GM19468 (cell line): ENCODE measurements around the gene OR56A3.

Experiments used
- ATAC-seq: cut with Tn5 transposase; IDR thresholded peaks from one replicate; pipeline ENCODE4 v1.9.1; 2021; ENCODE audit warnings: mild to moderate bottlenecking, moderate library complexity, moderate number of reproducible peaks; ENCODE audit not compliant: unreplicated experiment; ENCODE audit errors: extremely low read depth

OR56A3 gene

DNA sequence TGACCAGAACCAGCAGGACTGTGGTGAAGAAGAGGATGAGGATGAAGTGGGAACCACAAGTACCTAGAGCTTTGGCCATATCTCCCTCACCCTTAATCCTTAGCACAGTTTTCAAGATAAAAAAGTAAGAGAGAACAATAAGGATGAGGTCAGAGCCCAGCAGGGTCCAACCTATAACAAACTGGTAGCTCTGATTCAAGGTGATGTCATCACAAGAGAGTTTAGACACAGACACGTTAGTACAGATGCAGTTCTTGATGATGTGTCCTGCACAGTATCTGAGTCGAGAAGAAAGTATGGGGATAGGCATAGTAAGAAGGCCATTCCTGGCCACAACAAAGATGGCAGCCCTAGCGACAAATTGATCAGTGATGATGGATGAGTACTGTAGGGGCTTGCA is 25.7 kb downstream of the OR56A3 start:
- no peak for ATAC-seq

DNA sequence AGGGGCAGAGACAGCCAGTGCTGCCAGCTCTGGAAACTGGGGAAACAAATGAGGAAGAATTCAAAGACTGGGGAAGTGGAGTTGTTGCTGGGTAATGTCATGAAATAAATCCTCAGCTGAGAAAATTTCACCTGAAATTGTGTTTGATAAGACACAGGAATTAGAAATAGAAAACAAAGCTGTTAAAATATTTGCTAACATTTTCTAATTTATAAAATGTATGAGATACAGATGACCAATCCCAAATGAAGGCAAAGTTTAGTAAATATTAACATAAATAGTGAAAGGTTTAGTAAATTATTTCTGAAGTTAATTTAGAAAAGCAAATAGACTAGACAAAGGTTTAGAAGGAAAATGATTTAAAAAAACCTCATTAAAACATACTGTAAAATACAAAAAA is 26.3 kb downstream of the OR56A3 start, which contains the start of gene OR56A5:
Gene OR56A5, minus strand, starts transcription at position 101 of the 400 bp plus-strand sequence. Its CDS starts 0 bp downstream, at position 101.
- ATAC-seq = no peak

DNA sequence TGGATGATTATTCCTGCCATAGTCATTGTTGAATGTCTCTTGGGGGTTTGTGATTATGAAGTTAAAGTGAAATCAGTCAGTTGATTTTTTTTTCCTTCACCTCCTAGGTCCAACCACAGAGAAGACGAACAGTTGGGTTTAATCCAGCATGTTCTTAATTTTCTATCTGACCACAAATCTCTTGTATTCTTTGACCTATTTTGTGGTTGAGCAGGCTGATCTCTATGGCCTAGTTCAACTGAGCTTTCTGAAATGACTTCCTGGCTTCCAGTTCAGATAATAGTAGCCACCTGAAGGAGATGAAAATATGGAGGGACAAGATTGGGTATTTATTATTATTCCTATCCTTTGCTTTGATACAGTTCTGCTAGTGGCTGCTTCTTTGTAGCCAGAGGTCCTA is 31.5 kb downstream of the OR56A3 start:
- no peak for ATAC-seq

DNA sequence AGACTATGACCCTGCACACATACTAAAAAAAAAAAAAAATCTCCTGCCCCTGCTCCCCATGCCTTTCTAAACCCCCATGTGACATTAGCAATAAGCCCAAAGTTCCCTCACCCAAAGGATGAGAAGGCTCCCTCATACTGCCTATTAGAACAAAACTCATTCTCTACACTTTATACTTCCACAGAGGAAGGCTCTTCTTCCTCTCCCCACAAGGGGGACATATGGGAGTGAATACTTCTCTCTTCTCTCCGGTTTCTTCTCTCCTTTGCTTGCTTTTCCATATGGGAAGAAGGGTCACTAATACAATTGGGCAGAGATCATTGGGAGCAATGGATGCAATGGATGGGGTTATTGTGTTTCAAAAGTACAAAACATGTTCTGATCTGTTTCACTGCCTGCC is 41.4 kb downstream of the OR56A3 start:
- no peak for ATAC-seq

DNA sequence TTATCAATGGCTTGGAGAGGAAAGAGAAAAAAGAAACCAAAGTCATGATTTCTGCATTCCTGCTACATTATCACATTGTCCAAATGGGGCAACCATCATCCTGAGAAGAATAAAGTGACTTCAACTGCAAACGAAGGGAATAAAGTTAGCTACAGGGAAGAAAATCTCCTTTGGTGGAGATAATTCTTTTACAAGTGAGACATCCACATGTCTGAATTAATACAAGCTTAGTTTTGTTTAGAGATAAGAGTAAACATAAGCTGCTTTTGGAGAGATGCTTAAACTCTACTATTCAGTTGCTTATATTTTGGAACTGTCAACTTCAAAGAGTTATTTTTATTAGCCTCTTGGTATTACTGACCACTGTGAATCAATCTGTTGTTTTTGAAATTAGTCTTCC is 44.8 kb downstream of the OR56A3 start, which contains the start of gene OR52L1:
Gene OR52L1, minus strand, starts transcription at position 101 of the 400 bp plus-strand sequence. Its CDS starts 55 bp downstream, at position 46.
- ATAC-seq = no peak

DNA sequence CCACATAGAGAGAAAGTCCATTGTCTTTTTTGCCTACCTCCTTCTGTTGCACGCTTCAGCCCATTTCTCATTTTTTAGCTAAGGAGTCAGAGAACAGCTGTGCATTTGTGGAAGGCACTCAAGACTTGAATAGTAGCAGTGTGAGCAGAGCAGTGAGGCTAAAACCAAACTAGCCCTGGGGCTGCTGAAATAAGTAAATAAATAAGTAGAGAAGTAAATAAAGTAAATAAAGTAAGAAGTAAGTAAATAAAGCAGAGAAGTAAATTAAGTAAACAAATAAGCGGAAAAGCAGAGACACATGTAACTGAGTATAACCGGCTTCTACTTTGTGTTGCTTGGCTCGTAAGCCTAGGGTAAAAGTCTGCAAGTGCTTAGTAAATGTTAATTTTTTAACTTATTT is 47.2 kb downstream of the OR56A3 start:
- ATAC-seq = no peak

DNA sequence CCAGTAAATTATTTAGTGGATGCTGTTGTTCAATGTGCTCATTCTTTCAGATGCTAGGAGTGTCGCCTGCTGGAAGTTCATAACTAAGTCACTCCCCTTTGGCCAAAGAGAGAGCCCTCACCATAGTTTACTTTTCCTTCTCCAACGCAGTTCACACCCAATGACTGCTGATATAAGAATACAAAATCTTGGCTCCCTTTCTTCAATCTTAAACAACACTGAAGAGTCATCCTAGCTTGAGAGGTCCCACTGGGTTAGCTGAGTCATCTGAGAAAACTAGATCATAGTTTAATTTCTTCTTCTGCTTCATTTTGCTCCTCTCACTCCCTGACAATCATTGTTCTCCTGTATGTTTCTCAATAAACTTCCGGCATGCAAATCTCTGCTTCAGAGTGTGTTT is 50.1 kb downstream of the OR56A3 start:
- ATAC-seq = no peak

DNA sequence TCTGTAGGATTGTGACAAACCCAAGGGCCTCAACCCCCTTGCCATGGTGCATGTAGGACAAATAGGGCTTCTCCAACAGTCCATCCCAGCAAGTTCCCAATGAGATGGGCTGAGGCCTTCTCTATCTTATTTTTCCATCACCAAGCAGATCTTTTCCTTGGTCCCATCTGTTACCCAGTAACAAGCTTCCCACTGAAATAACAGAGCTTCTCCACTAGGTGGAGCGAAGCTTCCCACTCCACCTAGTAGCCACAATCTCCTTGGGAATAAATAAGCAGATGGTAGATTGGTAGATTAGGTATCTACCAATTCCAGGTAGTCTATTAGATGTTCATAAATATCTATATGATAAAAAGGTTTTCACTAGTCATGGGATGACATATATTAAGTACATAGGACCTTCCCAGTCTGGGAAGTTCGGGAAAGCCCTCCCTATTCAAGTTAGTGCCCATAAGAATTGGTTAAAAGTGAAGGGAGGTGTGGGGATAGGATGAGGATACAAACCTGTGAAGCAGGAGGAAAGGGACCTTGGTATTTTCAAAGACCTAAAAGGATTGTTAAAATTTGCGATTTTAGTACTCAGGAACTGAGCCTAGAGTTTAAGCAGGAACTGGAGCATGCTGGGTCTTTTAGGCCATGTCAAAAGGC is 50.7 kb downstream of the OR56A3 start:
- ATAC-seq = no peak

DNA sequence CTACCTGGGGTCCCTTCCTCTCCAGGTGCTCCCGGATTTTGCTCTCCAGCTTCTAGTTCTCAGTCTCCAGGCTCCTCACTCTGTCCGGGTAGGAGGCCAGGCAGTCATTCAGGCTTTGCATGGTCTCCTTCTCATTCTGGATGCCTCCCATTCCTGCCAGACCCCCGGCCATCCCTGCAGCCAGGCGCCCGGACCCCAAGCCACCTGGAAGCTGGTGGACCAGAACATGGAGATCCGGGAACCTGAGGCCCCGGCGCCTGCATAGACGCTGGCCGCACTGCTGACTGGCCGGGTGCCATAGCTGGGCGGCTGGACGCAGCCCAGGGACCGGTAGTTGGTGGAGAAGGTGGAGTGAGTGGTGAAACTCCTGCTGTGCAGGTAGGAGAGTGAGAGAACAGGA is 52.7 kb downstream of the OR56A3 start:
- no peak for ATAC-seq
